ENCODE data around the gene IDI2.

DNA sequence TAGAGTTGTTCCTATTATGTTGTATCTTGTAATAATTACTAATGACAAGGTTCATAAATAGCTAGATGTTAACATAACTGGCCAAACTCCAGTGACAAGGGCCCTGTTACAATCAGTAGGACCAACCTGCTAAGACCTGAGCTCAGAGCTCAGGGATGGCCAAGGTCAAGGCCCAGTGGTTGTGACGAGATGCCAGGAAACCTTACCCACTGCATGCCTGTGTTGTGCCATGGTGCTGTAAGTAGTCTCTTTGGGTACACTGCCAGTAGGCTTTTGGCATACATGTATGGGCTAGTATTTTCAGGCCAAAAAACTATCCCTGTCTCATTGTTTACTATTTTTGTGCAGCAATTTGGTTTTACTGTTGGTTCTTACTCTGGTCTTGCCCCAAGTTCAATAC, 7.9 kb upstream of the IDI2 start:
- TF ChIP-seq, protein P1, sequence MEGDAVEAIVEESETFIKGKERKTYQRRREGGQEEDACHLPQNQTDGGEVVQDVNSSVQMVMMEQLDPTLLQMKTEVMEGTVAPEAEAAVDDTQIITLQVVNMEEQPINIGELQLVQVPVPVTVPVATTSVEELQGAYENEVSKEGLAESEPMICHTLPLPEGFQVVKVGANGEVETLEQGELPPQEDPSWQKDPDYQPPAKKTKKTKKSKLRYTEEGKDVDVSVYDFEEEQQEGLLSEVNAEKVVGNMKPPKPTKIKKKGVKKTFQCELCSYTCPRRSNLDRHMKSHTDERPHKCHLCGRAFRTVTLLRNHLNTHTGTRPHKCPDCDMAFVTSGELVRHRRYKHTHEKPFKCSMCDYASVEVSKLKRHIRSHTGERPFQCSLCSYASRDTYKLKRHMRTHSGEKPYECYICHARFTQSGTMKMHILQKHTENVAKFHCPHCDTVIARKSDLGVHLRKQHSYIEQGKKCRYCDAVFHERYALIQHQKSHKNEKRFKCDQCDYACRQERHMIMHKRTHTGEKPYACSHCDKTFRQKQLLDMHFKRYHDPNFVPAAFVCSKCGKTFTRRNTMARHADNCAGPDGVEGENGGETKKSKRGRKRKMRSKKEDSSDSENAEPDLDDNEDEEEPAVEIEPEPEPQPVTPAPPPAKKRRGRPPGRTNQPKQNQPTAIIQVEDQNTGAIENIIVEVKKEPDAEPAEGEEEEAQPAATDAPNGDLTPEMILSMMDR (IDR thresholded peaks at IDR 0.05) = no peak
- TF ChIP-seq EP300 (IDR thresholded peaks at IDR 0.05) = no peak
- TF ChIP-seq POLR2A (IDR thresholded peaks at IDR 0.05) = no peak

Data from tibial nerve (tissue), 4 donors.